ENCODE results near the gene SEMA3B. TPM values are rescaled to one million over a fixed set of nuclear protein-coding genes. Genes with fewer than 3 reads are reported as not detected.
A peak's percentile ranks its signal among the peaks of the same experiment; 100 is the strongest.

SEMA3B gene
- total and polyA plus RNA-seq, 2 of the 4 experiments (the other 2 are of a cell fraction) = 4.3 to 29.3 TPM

DNA sequence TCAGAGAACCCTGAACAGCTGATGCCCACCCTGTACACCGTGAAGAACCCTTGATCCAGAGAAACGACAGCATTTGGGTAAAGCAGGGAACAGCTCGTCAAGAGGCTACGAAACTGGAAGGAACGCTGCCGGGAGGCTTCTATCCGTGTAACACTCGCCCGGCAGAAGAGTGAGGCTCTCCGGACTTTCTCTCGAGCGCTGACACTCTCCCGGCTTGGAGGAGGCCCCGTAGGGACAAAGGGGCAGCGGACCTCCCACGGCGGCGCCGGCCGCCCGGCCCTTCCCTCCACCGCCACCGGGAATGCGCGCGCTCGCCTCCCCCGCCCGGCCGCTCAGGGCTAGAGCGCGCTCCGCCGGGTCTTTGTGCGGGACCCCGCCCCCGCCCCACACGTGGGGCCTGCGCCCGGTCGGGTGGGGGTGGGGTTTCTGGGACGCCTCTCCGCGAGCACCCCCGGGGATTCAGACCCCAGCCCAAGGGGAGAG is 51.9 kb downstream of the SEMA3B start:
- Histone ChIP-seq H2AK5ac (ENCODE audit: low read depth, low read length) (peak overlapping the region; percentile 82), H2BK5ac (ENCODE audit: low read depth, low read length, poor library complexity, severe bottlenecking) (peak overlapping the region; percentile 98), H4K91ac (ENCODE audit: insufficient read depth, low read depth, low read length) (peak overlapping the region; percentile 79), H2BK15ac (ENCODE audit: low read depth, low read length) (no peak overlapping the region; the same call in 2 of the 3 replicates), H4K5ac (ENCODE audit: low read depth, low read length) (peak overlapping the region; percentile 17), H3K4me3 (ENCODE audit: insufficient read depth, low read depth, low read length) (peak overlapping the region; percentile 58), H2BK120ac (ENCODE audit: low read depth, low read length) (peak overlapping the region; percentile 54; the same call in 1 of the 2 replicates), H3K9ac (ENCODE audit: low read depth, low read length) (peak overlapping the region; percentile 87), H3K18ac (ENCODE audit: low read depth, low read length) (peak overlapping the region; percentile 31; the same call in 1 of the 2 replicates), H3K56ac (ENCODE audit: extremely low read depth, insufficient read depth, low read length) (peak overlapping the region; percentile 90), H3K23ac (ENCODE audit: low read depth, low read length) (peak overlapping the region; percentile 93), H3K36me3 (ENCODE audit: control insufficient read depth, insufficient read depth, low read length) (peaks cover 38% of the 10 kb centered on the region), H3K4me2 (ENCODE audit: low read depth, low read length) (peak overlapping the region; percentile 96), H2BK20ac (ENCODE audit: low read depth, low read length) (no peak overlapping the region), H3K9me1 (ENCODE audit: insufficient read depth, low read length) (peaks cover 18% of the 10 kb centered on the region), H3K79me1 (ENCODE audit: low read depth in 1 of 2, low read length in 2 of 2) (peaks cover 26 to 56% of the 10 kb centered on the region in 2 experiments), H3K27ac (ENCODE audit: insufficient read depth, low read length) (peak overlapping the region; percentile 98), H4K8ac (ENCODE audit: low read depth in 2 of 2, low read length in 2 of 2) (peak overlapping the region; percentile 20 to 74), H3K4me1 (ENCODE audit: control insufficient read depth, insufficient read depth, low read length) (peaks cover 25% of the 10 kb centered on the region), H3K14ac (replicated peaks; ENCODE audit: low read depth, low read length) (peak overlapping the region; percentile 88), H3K9me3 (ENCODE audit: control insufficient read depth, insufficient read depth, low read length) (no peaks in the 10 kb centered on the region), H4K20me1 (ENCODE audit: insufficient read depth, low read length) (peaks cover 14% of the 10 kb centered on the region; the same call in 1 of the 2 replicates), H3K27me3 (ENCODE audit: control insufficient read depth, insufficient read depth, low read length) (no peaks in the 10 kb centered on the region), H2AK9ac (replicated peaks; ENCODE audit: low read depth, low read length, poor library complexity) (peak overlapping the region; percentile 91), H2AFZ (replicated peaks; ENCODE audit: low read length, poor library complexity) (peak overlapping the region; percentile 95), H3K4ac (ENCODE audit: low read depth, low read length) (peak overlapping the region; percentile 87)
- ATAC-seq (ENCODE audit: low read depth) (peak; percentile 75), DNase-seq (peak; percentile 55)
- ChIA-PET POLR2A (ENCODE audit: unreplicated experiment) (interaction anchor here (0.6 kb wide), 1 partner anchor 26 kb away, joined by 10 read pairs; no protein-coding TSS in a partner anchor), CTCF (no interaction called here)
- in situ Hi-C loops (cut with MboI; ENCODE audit: low sequenced_read_pairs) (no loop called here), intact Hi-C loops (cut with micrococcal nuclease) (loop anchor here (5.0 kb wide), 1 partner anchor 59 kb away; no protein-coding TSS in a partner anchor), dilution Hi-C loops (cut with HindIII; ENCODE audit: low sequenced_read_pairs, unreplicated experiment) (no loop called here)
- BruUV-seq (replicated peaks) = no TSS peak
- WGBS, 2 experiments (ENCODE audit: extremely low coverage in 2 of 2, insufficient read length in 1 of 2) = 0% methylated on average over 14 of the region's 45 CpGs; no CpG with 5 or more reads in 1 of the 2 experiments
- TF ChIP-seq CEBPB (IDR thresholded peaks at IDR 0.05; ENCODE audit: low read depth, low read length) (no peak), CHD1 (IDR thresholded peaks at IDR 0.05; ENCODE audit: low read depth, low read length) (no peak), MXI1 (IDR thresholded peaks at IDR 0.05; ENCODE audit: borderline replicate concordance, low read depth, low read length) (peak; percentile 91), RAD21 (IDR thresholded peaks at IDR 0.05; ENCODE audit: low read length) (no peak), ELK1 (IDR thresholded peaks at IDR 0.05; ENCODE audit: borderline replicate concordance, low read depth, low read length) (no peak), MAZ (IDR thresholded peaks at IDR 0.05; ENCODE audit: borderline replicate concordance, low read depth, low read length) (peak; percentile 82; the same call in 1 of the 2 replicates), MAFK (IDR thresholded peaks at IDR 0.05; ENCODE audit: low read depth, low read length) (no peak), BHLHE40 (IDR thresholded peaks at IDR 0.05; ENCODE audit: low read depth, low read length) (no peak), FOS (IDR thresholded peaks at IDR 0.05; ENCODE audit: low read depth, low read length) (no peak), CTCF (conservative IDR thresholded peaks at IDR 0.05; ENCODE audit: low read depth, low read length) (no peak), NFE2L2 (IDR thresholded peaks at IDR 0.05; ENCODE audit: low read depth, low read length) (no peak)
- TF ChIP-seq, protein P1, sequence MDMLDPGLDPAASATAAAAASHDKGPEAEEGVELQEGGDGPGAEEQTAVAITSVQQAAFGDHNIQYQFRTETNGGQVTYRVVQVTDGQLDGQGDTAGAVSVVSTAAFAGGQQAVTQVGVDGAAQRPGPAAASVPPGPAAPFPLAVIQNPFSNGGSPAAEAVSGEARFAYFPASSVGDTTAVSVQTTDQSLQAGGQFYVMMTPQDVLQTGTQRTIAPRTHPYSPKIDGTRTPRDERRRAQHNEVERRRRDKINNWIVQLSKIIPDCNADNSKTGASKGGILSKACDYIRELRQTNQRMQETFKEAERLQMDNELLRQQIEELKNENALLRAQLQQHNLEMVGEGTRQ (IDR thresholded peaks at IDR 0.05; ENCODE audit: low read depth, low read length) = peak; percentile 83
